ENCODE measurements around the gene MAT2A.
A peak's percentile ranks its signal among the peaks of the same experiment; 100 is the strongest.

MAT2A gene

GRCh38 chr2:85548608-85548900 is 9.6 kb downstream of the MAT2A start:
- TF ChIP-seq, protein P1, sequence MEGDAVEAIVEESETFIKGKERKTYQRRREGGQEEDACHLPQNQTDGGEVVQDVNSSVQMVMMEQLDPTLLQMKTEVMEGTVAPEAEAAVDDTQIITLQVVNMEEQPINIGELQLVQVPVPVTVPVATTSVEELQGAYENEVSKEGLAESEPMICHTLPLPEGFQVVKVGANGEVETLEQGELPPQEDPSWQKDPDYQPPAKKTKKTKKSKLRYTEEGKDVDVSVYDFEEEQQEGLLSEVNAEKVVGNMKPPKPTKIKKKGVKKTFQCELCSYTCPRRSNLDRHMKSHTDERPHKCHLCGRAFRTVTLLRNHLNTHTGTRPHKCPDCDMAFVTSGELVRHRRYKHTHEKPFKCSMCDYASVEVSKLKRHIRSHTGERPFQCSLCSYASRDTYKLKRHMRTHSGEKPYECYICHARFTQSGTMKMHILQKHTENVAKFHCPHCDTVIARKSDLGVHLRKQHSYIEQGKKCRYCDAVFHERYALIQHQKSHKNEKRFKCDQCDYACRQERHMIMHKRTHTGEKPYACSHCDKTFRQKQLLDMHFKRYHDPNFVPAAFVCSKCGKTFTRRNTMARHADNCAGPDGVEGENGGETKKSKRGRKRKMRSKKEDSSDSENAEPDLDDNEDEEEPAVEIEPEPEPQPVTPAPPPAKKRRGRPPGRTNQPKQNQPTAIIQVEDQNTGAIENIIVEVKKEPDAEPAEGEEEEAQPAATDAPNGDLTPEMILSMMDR (IDR thresholded peaks at IDR 0.05; ENCODE audit: insufficient read depth, low read depth, low read length, missing control alignments) = no peak
- no peak overlapping the region for H3K4me3 ChIP-seq (ENCODE audit: low read length)
- no peak for DNase-seq (ENCODE audit: low read depth)

DNA sequence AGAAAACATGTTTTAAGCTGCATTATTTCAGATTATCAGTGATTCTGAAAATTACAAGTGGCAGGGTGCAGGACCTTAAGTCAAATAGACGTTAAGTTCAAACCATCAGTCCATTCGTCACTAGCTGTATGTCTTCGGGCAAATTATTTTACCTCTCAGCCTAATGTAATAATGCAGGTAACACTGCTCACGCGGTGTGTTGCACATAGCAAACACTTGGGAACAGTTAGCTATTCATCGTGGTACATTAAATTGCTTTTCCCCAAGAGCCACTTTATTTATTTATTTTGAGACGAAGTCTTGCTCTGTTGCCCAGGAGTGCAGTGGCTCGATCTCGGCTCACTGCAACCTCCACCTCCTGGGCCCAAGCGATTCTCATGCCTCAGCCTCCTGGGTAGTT is 10.1 kb downstream of the MAT2A start:
- TF ChIP-seq, protein P1 (IDR thresholded peaks at IDR 0.05; ENCODE audit: insufficient read depth, low read depth, low read length, missing control alignments) = no peak
- no peak overlapping the region for H3K4me3 ChIP-seq (ENCODE audit: low read length)
- DNase-seq (ENCODE audit: low read depth) = no peak

- no peak overlapping the region for H3K4me3 ChIP-seq (ENCODE audit: low read length)
- DNase-seq (ENCODE audit: low read depth) = peak; percentile 44
- TF ChIP-seq, protein P1 (IDR thresholded peaks at IDR 0.05; ENCODE audit: insufficient read depth, low read depth, low read length, missing control alignments) = no peak
These were observed 10.9 kb downstream of the MAT2A start for GRCh38 chr2:85549826-85550225.

GRCh38 chr2:85550486-85550885 is 11.5 kb downstream of the MAT2A start:
- no peak overlapping the region for H3K4me3 ChIP-seq (ENCODE audit: low read length)
- TF ChIP-seq, protein P1 (IDR thresholded peaks at IDR 0.05; ENCODE audit: insufficient read depth, low read depth, low read length, missing control alignments) = no peak
- DNase-seq (ENCODE audit: low read depth) = no peak

- peak; percentile 86 for DNase-seq (ENCODE audit: low read depth)
- TF ChIP-seq, protein P1 (IDR thresholded peaks at IDR 0.05; ENCODE audit: insufficient read depth, low read depth, low read length, missing control alignments) = peak; percentile 95
- no peak overlapping the region for H3K4me3 ChIP-seq (ENCODE audit: low read length)
These were observed 13.0 kb downstream of the MAT2A start for GRCh38 chr2:85551698-85552678.

DNA sequence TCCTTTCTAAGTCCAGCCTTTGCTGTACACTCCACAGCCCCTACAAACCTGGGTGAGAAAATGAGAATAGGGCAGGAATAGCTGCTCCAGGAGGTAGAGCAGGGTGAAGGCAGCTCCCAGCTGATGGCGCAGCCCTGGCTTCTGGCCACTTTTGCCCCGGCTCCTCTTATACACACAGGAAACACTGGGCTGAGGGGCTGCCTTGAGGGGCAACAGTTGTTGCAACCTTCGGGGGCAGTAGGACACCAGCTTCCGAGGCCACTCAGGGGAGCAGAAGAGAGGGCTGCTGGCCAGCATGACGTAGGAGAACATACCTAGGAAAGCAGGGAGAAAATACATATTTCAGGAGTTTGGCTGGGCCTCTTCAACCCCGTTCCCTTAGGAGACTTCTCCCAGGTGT is 14.2 kb downstream of the MAT2A start:
- no peak for DNase-seq (ENCODE audit: low read depth)
- H3K4me3 ChIP-seq (ENCODE audit: low read length) = no peak overlapping the region
- TF ChIP-seq, protein P1 (IDR thresholded peaks at IDR 0.05; ENCODE audit: insufficient read depth, low read depth, low read length, missing control alignments) = no peak
